GM12878 (cell line): Measurements from ENCODE around the gene CDSN. TPM values are rescaled to one million over a fixed set of nuclear protein-coding genes. Genes with fewer than 3 reads are reported as not detected.

Source experiments
- ATAC-seq: fragments of 200-7000 bp; cut with Tn5 transposase; 3 replicates; pipeline ENCODE4 v1.9.1; 2020; ENCODE audit warnings: mild to moderate bottlenecking, moderate library complexity
- BruUV-seq: library from RNA; stranded (reverse); fragments of 400-500 nt; replicated peaks from 2 replicates; lab custom pipeline; 2021; lab: Mats Ljungman, UMichigan
- CTCF ChIA-PET: fragments of 300-600 bp; sonication (Branson Sonifier 250); formaldehyde crosslinking; extraction: SDS; loops from one replicate; lab custom pipeline; 2021; ENCODE audit warnings: inconsistent platforms; lab: Yijun Ruan, JAX
- POLR2A ChIA-PET: fragments of 350-600 bp; formaldehyde crosslinking; extraction: SDS; loops from one replicate; lab custom pipeline; 2021; ENCODE audit warnings: inconsistent platforms; lab: Charles Lee
- RAD21 ChIA-PET: fragments of 300-600 bp; sonication (Branson Sonifier 250); formaldehyde crosslinking; loops from one replicate; lab custom pipeline; 2023; ENCODE audit warnings: antibody characterized with exemption; ENCODE audit not compliant: unreplicated experiment; lab: Charles Lee
- SMC1A ChIA-PET: fragments of 300-600 bp; sonication (Branson Sonifier 250); formaldehyde crosslinking; loops from one replicate; lab custom pipeline; 2023; ENCODE audit not compliant: unreplicated experiment, uncharacterized antibody; lab: Charles Lee
- DNase-seq: peaks from one replicate; pipeline ENCODE4 v3.0.0-alpha.2; 2011; ENCODE audit warnings: low read depth, low spot score
- FAIRE-seq: peaks from 3 replicates; lab custom pipeline; 2011; peaks lifted over from hg19 to GRCh38; lab: Jason Lieb, UNC
- H2AFZ ChIP-seq: 2 replicates; pipeline ENCODE4 v1.6.0; 2011; ENCODE audit warnings: low read depth, low read length, control low read depth; ENCODE audit not compliant: control insufficient read depth
- H3K27ac ChIP-seq: 2 replicates; pipeline ENCODE4 v1.5.1; 2011; ENCODE audit warnings: control low read depth; ENCODE audit not compliant: control insufficient read depth, insufficient read depth
- H3K27me3 ChIP-seq, 2 experiments: replicated peaks in 1 of 2; 2 replicates each; pipeline versions ENCODE4 v1.6.0 to v1.6.1; 2011; ENCODE audit warnings: low read length in 1 of 2; ENCODE audit not compliant: control insufficient read depth in 2 of 2, insufficient read depth in 2 of 2
- H3K36me3 ChIP-seq, 2 experiments: 2 replicates each; pipeline ENCODE4 v1.5.1; 2011; ENCODE audit warnings: low read length in 1 of 2; ENCODE audit not compliant: control insufficient read depth in 2 of 2, insufficient read depth in 2 of 2
- H3K4me1 ChIP-seq: 2 replicates; pipeline ENCODE4 v1.6.1; 2011; ENCODE audit warnings: mild to moderate bottlenecking, low read length, moderate library complexity, mixed read lengths; ENCODE audit not compliant: control insufficient read depth, insufficient read depth
- H3K4me2 ChIP-seq: 2 replicates; pipeline ENCODE4 v1.6.0; 2011; ENCODE audit warnings: control low read depth; ENCODE audit not compliant: control insufficient read depth, insufficient read depth
- H3K4me3 ChIP-seq: fragments of 200-600 bp; sonication (generic); 2 replicates; pipeline ENCODE4 v1.5.1; 2016
- H3K79me2 ChIP-seq: 2 replicates; pipeline ENCODE4 v1.6.0; 2011; ENCODE audit warnings: low read length; ENCODE audit not compliant: control insufficient read depth, insufficient read depth
- H3K9ac ChIP-seq: 2 replicates; pipeline ENCODE4 v1.8.0; 2011; ENCODE audit warnings: low read length, control low read depth, mixed read lengths; ENCODE audit not compliant: control insufficient read depth, insufficient read depth
- H3K9me3 ChIP-seq: replicated peaks from 3 replicates; pipeline ENCODE4 v1.5.1; 2011; ENCODE audit warnings: mild to moderate bottlenecking, low read length; ENCODE audit not compliant: control insufficient read depth, insufficient read depth
- H4K20me1 ChIP-seq: 2 replicates; pipeline ENCODE4 v1.6.0; 2011; ENCODE audit not compliant: control insufficient read depth, insufficient read depth
- CBX3 ChIP-seq: fragments of 200-600 bp; sonication (generic); IDR thresholded peaks from 2 replicates; pipeline ENCODE4 v1.6.1; 2016; ENCODE audit warnings: low read depth, borderline replicate concordance
- CEBPB ChIP-seq, 2 experiments: fragments of 150-350 bp in 1 of 2; IDR thresholded peaks; 2 replicates each; pipeline ENCODE4 v1.6.1; 2012 to 2014; ENCODE audit warnings: low read depth in 2 of 2, low read length in 2 of 2, borderline replicate concordance in 1 of 2, inconsistent platforms in 1 of 2
- JUND ChIP-seq: IDR thresholded peaks from 2 replicates; pipeline ENCODE4 v1.6.1; 2012; ENCODE audit warnings: low read depth, mild to moderate bottlenecking, low read length, improper control_type of control experiment, moderate library complexity
- MEF2B ChIP-seq: fragments of 450-650 bp; IDR thresholded peaks from 2 replicates; pipeline ENCODE4 v1.6.1; 2018; ENCODE audit warnings: mild to moderate bottlenecking, moderate library complexity; ENCODE audit not compliant: partially characterized antibody, poor library complexity, severe bottlenecking
- NR2C1 ChIP-seq: fragments of 450-650 bp; IDR thresholded peaks from 2 replicates; pipeline ENCODE4 v1.6.1; 2017; ENCODE audit warnings: antibody characterized with exemption, mild to moderate bottlenecking, moderate library complexity
- PAX8 ChIP-seq: fragments of 450-650 bp; IDR thresholded peaks from 2 replicates; pipeline ENCODE4 v1.6.1; 2017; ENCODE audit warnings: mild to moderate bottlenecking, moderate library complexity
- TBL1XR1 ChIP-seq: IDR thresholded peaks from 2 replicates; pipeline ENCODE4 v1.6.1; 2012; ENCODE audit warnings: low read depth, low read length, improper control_type of control experiment
- WGBS: methylation state at CpG from one replicate; pipeline ENCODE4 v1.1.6; 2016; ENCODE audit warnings: low lambda C conversion rate; ENCODE audit not compliant: insufficient replicate concordance, insufficient coverage; ENCODE audit errors: missing lambda C conversion rate; 5-methylcytosine and 5-hydroxymethylcytosine counted together
- in situ Hi-C: fragments of 300-500 bp; cut with MboI; formaldehyde crosslinking; loops from 9 replicates; pipeline ENCODE4 v1.14.3; 2018; ENCODE audit warnings: mixed read lengths
- intact Hi-C: fragments of 100-400 bp; cut with micrococcal nuclease; formaldehyde crosslinking; loops from one replicate; pipeline ENCODE4 v1.14.2; 2022; ENCODE audit not compliant: unreplicated experiment
- polyA plus RNA-seq, 11 experiments: library from polyadenylated mRNA; depleted of rRNA in 4 of 11; unstranded in 6 of 11; stranded (reverse) in 5 of 11; fragments of >200 nt; fragmentation: Nextera tagmentation in 4 of 11; fragmentation: Illumina TruSeq in 1 of 11; extraction: Ambion mirVana in 4 of 11; extraction: Trizol in 1 of 11; gene quantifications; 1 replicate in 1 of 11; 2 replicates in 10 of 11; pipeline versions ENCODE4 v1.2.1 to v1.2.3, GENCODE V29; 2011 to 2016; ENCODE audit warnings: inconsistent platforms in 2 of 11, missing spikeins in 2 of 11, low read depth in 1 of 11
- total RNA-seq, 4 experiments: library from RNA; depleted of rRNA in 3 of 4; stranded (reverse); fragments of >200 nt in 3 of 4; fragmentation: Illumina TruSeq in 1 of 4; extraction: Trizol in 1 of 4; gene quantifications; 2 replicates each; pipeline versions ENCODE4 v1.2.1 to v1.2.3, GENCODE V29; 2013 to 2021
- TF ChIP-seq, protein P1 (sequence below): fragments of 450-650 bp; IDR thresholded peaks from 2 replicates; pipeline ENCODE4 v1.6.1; 2014; ENCODE audit warnings: mild to moderate bottlenecking
- TF ChIP-seq, protein P2 (sequence below): IDR thresholded peaks from 2 replicates; pipeline ENCODE4 v1.6.1; 2012; ENCODE audit warnings: improper control_type of control experiment, low read depth, low read length; ENCODE audit not compliant: insufficient replicate concordance
- TF ChIP-seq, protein P3 (sequence below): IDR thresholded peaks from 2 replicates; pipeline ENCODE4 v1.6.1; 2011; ENCODE audit warnings: mild to moderate bottlenecking, low read depth, low read length, moderate library complexity; ENCODE audit not compliant: insufficient replicate concordance

CDSN gene
- total and polyA plus RNA-seq, 10 of the 15 experiments (the other 5 are each of a cell fraction or from before 2014, with no cell fraction given): 0.01 TPM; not detected in 9

DNA sequence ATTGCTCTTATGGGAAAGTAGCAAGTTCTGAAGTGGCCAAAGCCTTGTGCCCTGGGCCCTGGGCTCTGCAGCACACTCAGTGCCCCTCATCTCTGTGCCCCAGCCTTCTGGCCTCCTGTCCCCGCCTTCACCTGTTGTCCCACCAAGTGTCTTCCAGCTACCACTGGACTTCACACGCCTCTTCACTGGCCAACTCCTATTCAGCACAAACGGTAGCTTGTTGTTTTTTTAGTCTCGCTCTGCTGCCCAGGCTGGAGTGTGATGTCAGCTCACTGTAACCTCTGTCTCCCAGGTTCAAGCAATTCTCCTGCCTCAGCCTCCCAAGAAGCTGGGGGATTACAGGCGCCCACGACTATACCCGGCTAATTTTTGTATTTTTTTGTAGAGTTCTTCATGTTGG is 32.5 kb upstream of the CDSN start:
- FAIRE-seq (no peak), ATAC-seq (no peak), DNase-seq (no peak)
- Histone ChIP-seq H3K36me3 (no peaks in the 10 kb centered on the region; a peak in 1 of 4 replicates), H3K27me3 (no peaks in the 10 kb centered on the region), H3K27ac (no peak overlapping the region), H4K20me1 (no peaks in the 10 kb centered on the region), H3K4me2 (no peak overlapping the region), H3K9ac (no peak overlapping the region), H2AFZ (no peak overlapping the region)
- ChIA-PET POLR2A (interaction anchor here (2.3 kb wide), 1 partner anchor 11 kb away, joined by 9 read pairs; no protein-coding TSS in a partner anchor), CTCF (interaction anchor here (0.8 kb wide), 2 partner anchors 39 to 44 kb away, joined by 3 to 6 read pairs; no protein-coding TSS in a partner anchor), RAD21 (interaction anchor here (0.9 kb wide), 1 partner anchor 40 kb away, joined by 3 read pairs; no protein-coding TSS in a partner anchor)
- BruUV-seq: no TSS peak
- in situ Hi-C loops: no loop called here
- intact Hi-C loops: no loop called here
- 78% methylated on average over 7 of the region's 7 CpGs for WGBS
- TF ChIP-seq JUND (no peak), CEBPB (IDR thresholded peaks at IDR 0.05; ENCODE audit: borderline replicate concordance in 1 of 2, low read depth in 2 of 2, low read length in 2 of 2) (no peak), MEF2B (no peak), CBX3 (no peak), TBL1XR1 (no peak), PAX8 (no peak), NR2C1 (no peak)
- TF ChIP-seq, protein P1, sequence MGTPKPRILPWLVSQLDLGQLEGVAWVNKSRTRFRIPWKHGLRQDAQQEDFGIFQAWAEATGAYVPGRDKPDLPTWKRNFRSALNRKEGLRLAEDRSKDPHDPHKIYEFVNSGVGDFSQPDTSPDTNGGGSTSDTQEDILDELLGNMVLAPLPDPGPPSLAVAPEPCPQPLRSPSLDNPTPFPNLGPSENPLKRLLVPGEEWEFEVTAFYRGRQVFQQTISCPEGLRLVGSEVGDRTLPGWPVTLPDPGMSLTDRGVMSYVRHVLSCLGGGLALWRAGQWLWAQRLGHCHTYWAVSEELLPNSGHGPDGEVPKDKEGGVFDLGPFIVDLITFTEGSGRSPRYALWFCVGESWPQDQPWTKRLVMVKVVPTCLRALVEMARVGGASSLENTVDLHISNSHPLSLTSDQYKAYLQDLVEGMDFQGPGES: no peak
- TF ChIP-seq, protein P2, sequence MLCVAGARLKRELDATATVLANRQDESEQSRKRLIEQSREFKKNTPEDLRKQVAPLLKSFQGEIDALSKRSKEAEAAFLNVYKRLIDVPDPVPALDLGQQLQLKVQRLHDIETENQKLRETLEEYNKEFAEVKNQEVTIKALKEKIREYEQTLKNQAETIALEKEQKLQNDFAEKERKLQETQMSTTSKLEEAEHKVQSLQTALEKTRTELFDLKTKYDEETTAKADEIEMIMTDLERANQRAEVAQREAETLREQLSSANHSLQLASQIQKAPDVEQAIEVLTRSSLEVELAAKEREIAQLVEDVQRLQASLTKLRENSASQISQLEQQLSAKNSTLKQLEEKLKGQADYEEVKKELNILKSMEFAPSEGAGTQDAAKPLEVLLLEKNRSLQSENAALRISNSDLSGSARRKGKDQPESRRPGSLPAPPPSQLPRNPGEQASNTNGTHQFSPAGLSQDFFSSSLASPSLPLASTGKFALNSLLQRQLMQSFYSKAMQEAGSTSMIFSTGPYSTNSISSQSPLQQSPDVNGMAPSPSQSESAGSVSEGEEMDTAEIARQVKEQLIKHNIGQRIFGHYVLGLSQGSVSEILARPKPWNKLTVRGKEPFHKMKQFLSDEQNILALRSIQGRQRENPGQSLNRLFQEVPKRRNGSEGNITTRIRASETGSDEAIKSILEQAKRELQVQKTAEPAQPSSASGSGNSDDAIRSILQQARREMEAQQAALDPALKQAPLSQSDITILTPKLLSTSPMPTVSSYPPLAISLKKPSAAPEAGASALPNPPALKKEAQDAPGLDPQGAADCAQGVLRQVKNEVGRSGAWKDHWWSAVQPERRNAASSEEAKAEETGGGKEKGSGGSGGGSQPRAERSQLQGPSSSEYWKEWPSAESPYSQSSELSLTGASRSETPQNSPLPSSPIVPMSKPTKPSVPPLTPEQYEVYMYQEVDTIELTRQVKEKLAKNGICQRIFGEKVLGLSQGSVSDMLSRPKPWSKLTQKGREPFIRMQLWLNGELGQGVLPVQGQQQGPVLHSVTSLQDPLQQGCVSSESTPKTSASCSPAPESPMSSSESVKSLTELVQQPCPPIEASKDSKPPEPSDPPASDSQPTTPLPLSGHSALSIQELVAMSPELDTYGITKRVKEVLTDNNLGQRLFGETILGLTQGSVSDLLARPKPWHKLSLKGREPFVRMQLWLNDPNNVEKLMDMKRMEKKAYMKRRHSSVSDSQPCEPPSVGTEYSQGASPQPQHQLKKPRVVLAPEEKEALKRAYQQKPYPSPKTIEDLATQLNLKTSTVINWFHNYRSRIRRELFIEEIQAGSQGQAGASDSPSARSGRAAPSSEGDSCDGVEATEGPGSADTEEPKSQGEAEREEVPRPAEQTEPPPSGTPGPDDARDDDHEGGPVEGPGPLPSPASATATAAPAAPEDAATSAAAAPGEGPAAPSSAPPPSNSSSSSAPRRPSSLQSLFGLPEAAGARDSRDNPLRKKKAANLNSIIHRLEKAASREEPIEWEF: no peak
- TF ChIP-seq, protein P3, sequence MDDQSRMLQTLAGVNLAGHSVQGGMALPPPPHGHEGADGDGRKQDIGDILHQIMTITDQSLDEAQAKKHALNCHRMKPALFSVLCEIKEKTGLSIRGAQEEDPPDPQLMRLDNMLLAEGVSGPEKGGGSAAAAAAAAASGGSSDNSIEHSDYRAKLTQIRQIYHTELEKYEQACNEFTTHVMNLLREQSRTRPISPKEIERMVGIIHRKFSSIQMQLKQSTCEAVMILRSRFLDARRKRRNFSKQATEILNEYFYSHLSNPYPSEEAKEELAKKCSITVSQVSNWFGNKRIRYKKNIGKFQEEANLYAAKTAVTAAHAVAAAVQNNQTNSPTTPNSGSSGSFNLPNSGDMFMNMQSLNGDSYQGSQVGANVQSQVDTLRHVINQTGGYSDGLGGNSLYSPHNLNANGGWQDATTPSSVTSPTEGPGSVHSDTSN: no peak
- TF ChIP-seq, all 136 proteins: peak for 0
- H3K9me3 ChIP-seq: no peaks in the 10 kb centered on the region
- no peak overlapping the region for H3K4me3 ChIP-seq
- H3K79me2 ChIP-seq: peaks cover 3% of the 10 kb centered on the region
- H3K4me1 ChIP-seq: peaks cover 4% of the 10 kb centered on the region; the same call in 1 of the 2 replicates
- SMC1A ChIA-PET: interaction anchor here (0.7 to 0.9 kb wide), 2 partner anchors 12 to 146 kb away, joined by 3 to 4 read pairs; no protein-coding TSS in a partner anchor
